OCI-LY1 (cell line): ENCODE data around the gene TP73.

ENCODE experiments used
- CTCF ChIP-seq: fragments of 200-600 bp; sonication (generic), shearing (Covaris generic); IDR thresholded peaks from 2 replicates; pipeline ENCODE4 v1.5.1; 2017; ENCODE audit warnings: mild to moderate bottlenecking, antibody characterized with exemption, low read length, moderate library complexity, mixed read lengths
- EZH2 ChIP-seq: fragments of 200-600 bp; sonication (generic), shearing (Covaris generic); IDR thresholded peaks from 2 replicates; pipeline ENCODE4 v1.8.0; 2017; ENCODE audit warnings: borderline replicate concordance, mixed run types, mild to moderate bottlenecking, antibody characterized with exemption, low read length, moderate library complexity, mixed read lengths

- TF ChIP-seq CTCF (no peak), EZH2 (no peak)
Observed at GRCh38 chr1:3779912-3780416, 127.6 kb downstream of the TP73 start.
